Measurements from ENCODE around the gene MED12L.

Gene MED12L

DNA sequence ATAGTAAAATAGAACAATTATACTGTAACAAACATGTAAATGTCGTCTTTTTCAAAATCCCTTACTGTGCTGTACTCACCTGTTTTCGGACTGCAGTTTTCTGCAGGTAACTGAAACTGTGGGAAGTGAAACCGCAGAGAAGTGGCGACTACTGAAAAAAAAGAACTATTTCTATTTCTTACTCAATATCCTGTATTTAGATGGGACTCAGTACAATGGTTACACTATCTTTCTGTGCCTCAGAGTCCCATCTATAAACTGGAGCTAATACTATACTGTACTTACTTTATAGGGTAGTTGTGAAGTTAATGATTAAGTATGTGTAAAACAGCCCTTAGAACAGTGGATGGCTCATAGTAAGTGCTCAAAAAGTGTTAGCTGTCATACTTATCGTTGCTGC, 313.4 kb downstream of the MED12L start:
- TF ChIP-seq CTCF (IDR thresholded peaks at IDR 0.05; ENCODE audit: insufficient read depth, low read length, missing control alignments), result no peak
- H3K4me3 ChIP-seq (ENCODE audit: low read depth, low read length), result no peak overlapping the region
- DNase-seq (ENCODE audit: low read depth, low spot score), result no peak
- ChIA-PET POLR2A (no interaction called here), CTCF (interaction anchor here (1.3 to 1.9 kb wide), 3 partner anchors 9 to 11 kb away, joined by 3 to 7 read pairs (median 4); no protein-coding TSS in a partner anchor)

GRCh38 chr3:151400341-151400740, 314.9 kb downstream of the MED12L start:
- TF ChIP-seq CTCF (IDR thresholded peaks at IDR 0.05; ENCODE audit: insufficient read depth, low read length, missing control alignments), result no peak
- ChIA-PET POLR2A (no interaction called here), CTCF (interaction anchor here (0.8 to 1.3 kb wide), 2 partner anchors 12 to 22 kb away, joined by 3 to 4 read pairs; no protein-coding TSS in a partner anchor)

DNA sequence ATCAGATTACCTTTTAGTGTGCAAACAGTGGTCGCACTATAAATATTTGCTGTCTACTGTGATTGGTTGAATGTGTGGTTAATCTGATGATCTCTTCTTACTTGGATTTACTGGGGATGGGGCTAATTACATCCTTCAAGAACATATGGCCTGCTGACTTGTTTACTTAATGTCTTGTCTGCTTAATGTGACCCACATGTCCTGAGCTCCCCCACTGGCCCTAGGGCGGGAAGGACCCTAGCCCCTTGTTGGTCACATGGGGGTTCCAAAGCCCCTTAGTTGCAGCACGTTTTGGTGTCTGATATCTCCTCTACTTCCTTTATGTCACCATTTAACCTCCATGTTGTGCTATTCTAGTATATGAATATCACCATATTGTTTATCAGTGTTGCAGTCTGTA, 316.9 kb downstream of the MED12L start:
- no peak for DNase-seq (ENCODE audit: low read depth, low spot score)
- CTCF ChIA-PET, result interaction anchor here (0.9 kb wide), 1 partner anchor 26 kb away, joined by 3 read pairs; no protein-coding TSS in a partner anchor
- POLR2A ChIA-PET, result no interaction called here

More at GRCh38 chr3:151400341-151400740, 314.9 kb downstream of the MED12L start:
- no peak overlapping the region for H3K4me3 ChIP-seq (ENCODE audit: low read depth, low read length)
- no peak for DNase-seq (ENCODE audit: low read depth, low spot score)

DNA sequence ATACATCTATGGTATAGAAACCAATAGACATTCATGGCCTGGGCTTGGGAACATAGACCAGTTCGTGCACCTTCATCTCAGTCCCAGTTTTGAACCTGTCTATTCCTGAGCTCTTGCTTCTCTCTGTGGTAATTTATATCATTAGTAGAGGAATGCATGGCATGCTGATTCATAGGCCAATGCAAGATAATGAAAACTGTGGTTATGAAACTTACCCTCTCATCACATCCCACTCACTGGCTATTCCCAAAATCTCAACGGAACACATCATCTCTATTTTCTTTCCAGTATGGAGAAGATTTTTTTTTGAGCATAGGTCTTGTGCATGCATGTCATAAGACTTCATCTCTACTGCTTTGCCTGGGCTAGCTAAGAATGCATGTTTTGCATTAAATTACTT, 317.8 kb downstream of the MED12L start:
- no peak for DNase-seq (ENCODE audit: low read depth, low spot score)
- H3K4me3 ChIP-seq (ENCODE audit: low read depth, low read length), result no peak overlapping the region
- TF ChIP-seq CTCF (IDR thresholded peaks at IDR 0.05; ENCODE audit: insufficient read depth, low read length, missing control alignments), result no peak
- ChIA-PET CTCF (interaction anchor here (1.2 to 1.3 kb wide), 2 partner anchors 15 to 22 kb away, joined by 3 to 4 read pairs; no protein-coding TSS in a partner anchor), POLR2A (interaction anchor here (0.6 kb wide), 1 partner anchor 10 kb away, joined by 3 read pairs; no protein-coding TSS in a partner anchor)

More for the DNA sequence above, 316.9 kb downstream of the MED12L start:
- no peak overlapping the region for H3K4me3 ChIP-seq (ENCODE audit: low read depth, low read length)
- TF ChIP-seq CTCF (IDR thresholded peaks at IDR 0.05; ENCODE audit: insufficient read depth, low read length, missing control alignments), result no peak

- no peak for TF ChIP-seq CTCF (IDR thresholded peaks at IDR 0.05; ENCODE audit: insufficient read depth, low read length, missing control alignments)
- CTCF ChIA-PET, result interaction anchor here (1.3 kb wide), 1 partner anchor 16 kb away, joined by 3 read pairs; no protein-coding TSS in a partner anchor
- POLR2A ChIA-PET, result no interaction called here
- no peak overlapping the region for H3K4me3 ChIP-seq (ENCODE audit: low read depth, low read length)
- no peak for DNase-seq (ENCODE audit: low read depth, low spot score)
Observed at GRCh38 chr3:151404316-151404715, 318.9 kb downstream of the MED12L start.

- ChIA-PET CTCF (interaction anchor here (0.6 to 1.2 kb wide), 4 partner anchors 9 to 434 kb away, joined by 3 read pairs; no protein-coding TSS in a partner anchor), POLR2A (no interaction called here)
- DNase-seq (ENCODE audit: low read depth, low spot score), result no peak
- no peak for TF ChIP-seq CTCF (IDR thresholded peaks at IDR 0.05; ENCODE audit: insufficient read depth, low read length, missing control alignments)
- no peak overlapping the region for H3K4me3 ChIP-seq (ENCODE audit: low read depth, low read length)
Observed at GRCh38 chr3:151407928-151408327, 322.5 kb downstream of the MED12L start.

Measured in AG04449 (cell line).